HCT116 (cell line): ENCODE data around the gene PLCL2. TPM values are rescaled to one million over a fixed set of nuclear protein-coding genes. Genes with fewer than 3 reads are reported as not detected.
A peak's percentile ranks its signal among the peaks of the same experiment; 100 is the strongest.

ENCODE experiments used
- ATAC-seq: fragments of 200-7000 bp; cut with Tn5 transposase; 2 replicates; pipeline ENCODE4 v1.9.1; 2020; ENCODE audit warnings: mild to moderate bottlenecking, moderate library complexity
- BruUV-seq: library from RNA; stranded (reverse); fragments of 400-500 nt; replicated peaks from 2 replicates; lab custom pipeline; 2021; lab: Mats Ljungman, UMichigan
- CTCF ChIA-PET: fragments of 300-600 bp; sonication (Branson Sonifier 250); formaldehyde crosslinking; loops from one replicate; lab custom pipeline; 2021; ENCODE audit warnings: antibody characterized with exemption; lab: Charles Lee
- POLR2A ChIA-PET: fragments of 300-600, 350-600 bp; sonication (Branson Sonifier 250); formaldehyde crosslinking; loops from one replicate; lab custom pipeline; 2021; ENCODE audit warnings: antibody characterized with exemption; lab: Charles Lee
- RAD21 ChIA-PET, 2 experiments: fragments of 300-600 bp; sonication (Branson Sonifier 250); formaldehyde crosslinking; loops; one replicate each; lab custom pipeline; 2023; ENCODE audit warnings: low total read pairs in 2 of 2; ENCODE audit not compliant: uncharacterized antibody in 2 of 2, unreplicated experiment in 2 of 2, low non-redundant PET in 1 of 2; lab: Charles Lee
- DNase-seq: peaks from one replicate; pipeline ENCODE4 v3.0.0-alpha.2; 2010; ENCODE audit warnings: low read depth, low spot score
- H2AFZ ChIP-seq: fragments of 200-600 bp; shearing (Covaris generic), sonication (generic); 2 replicates; pipeline ENCODE4 v1.6.1; 2017; ENCODE audit warnings: low read depth, mixed run types, mixed read lengths, antibody characterized with exemption, low read length; ENCODE audit not compliant: poor library complexity, severe bottlenecking
- H3K27ac ChIP-seq: 2 replicates; pipeline ENCODE4 v1.5.1; 2012; ENCODE audit warnings: low read depth, low read length
- H3K27me3 ChIP-seq: fragments of 200-600 bp; sonication (generic); 2 replicates; pipeline ENCODE4 v1.6.1; 2016; ENCODE audit warnings: mixed run types, low read length, mixed read lengths; ENCODE audit not compliant: insufficient read depth
- H3K36me3 ChIP-seq, 2 experiments: fragments of 200-500 bp in 1 of 2; fragments of 200-600 bp in 1 of 2; sonication (Bioruptor generic) in 1 of 2; sonication (generic) in 1 of 2; 2 replicates each; pipeline versions ENCODE4 v1.5.1 to v1.6.1; 2014 to 2016; ENCODE audit warnings: low read length in 2 of 2, inconsistent platforms in 1 of 2, mixed read lengths in 1 of 2, mixed run types in 1 of 2; ENCODE audit not compliant: insufficient read depth in 2 of 2, control insufficient read depth in 1 of 2
- H3K4me1 ChIP-seq, 2 experiments: fragments of 200-600 bp in 1 of 2; sonication (generic) in 1 of 2; 2 replicates each; pipeline versions ENCODE4 v1.5.1 to v1.6.1; 2012 to 2017; ENCODE audit warnings: low read length in 2 of 2, inconsistent platforms in 1 of 2, mild to moderate bottlenecking in 1 of 2, mixed read lengths in 1 of 2, mixed run types in 1 of 2, moderate library complexity in 1 of 2; ENCODE audit not compliant: insufficient read depth in 2 of 2, control insufficient read depth in 1 of 2
- H3K4me2 ChIP-seq: fragments of 200-600 bp; sonication (generic); 2 replicates; pipeline ENCODE4 v1.6.1; 2017; ENCODE audit warnings: mixed run types, low read length, mixed read lengths
- H3K4me3 ChIP-seq, 2 experiments: fragments of 200-600 bp in 1 of 2; sonication (generic) in 1 of 2; replicated peaks in 1 of 2; 2 replicates each; pipeline ENCODE4 v1.5.1; 2011 to 2016; ENCODE audit warnings: low read length in 2 of 2, control low read depth in 1 of 2, low read depth in 1 of 2, mild to moderate bottlenecking in 1 of 2, mixed read lengths in 1 of 2, mixed run types in 1 of 2
- H3K79me2 ChIP-seq: fragments of 200-600 bp; sonication (generic); 2 replicates; pipeline ENCODE4 v1.6.1; 2017; ENCODE audit warnings: mild to moderate bottlenecking, mixed run types, low read length, moderate library complexity, mixed read lengths; ENCODE audit not compliant: insufficient read depth
- H3K9ac ChIP-seq: fragments of 200-600 bp; sonication (generic); 2 replicates; pipeline ENCODE4 v1.6.1; 2016; ENCODE audit warnings: low read length, mixed read lengths
- H3K9me2 ChIP-seq: fragments of 200-600 bp; sonication (generic), shearing (Covaris generic); 2 replicates; pipeline ENCODE4 v1.6.1; 2017; ENCODE audit warnings: mixed run types, mild to moderate bottlenecking, moderate library complexity; ENCODE audit not compliant: insufficient read depth
- H3K9me3 ChIP-seq, 2 experiments: fragments of 200-500 bp in 1 of 2; fragments of 200-600 bp in 1 of 2; sonication (Bioruptor generic) in 1 of 2; sonication (generic) in 1 of 2; 2 replicates each; pipeline ENCODE4 v1.6.1; 2014 to 2017; ENCODE audit warnings: low read length in 2 of 2, mixed read lengths in 2 of 2, inconsistent platforms in 1 of 2, low read depth in 1 of 2, mild to moderate bottlenecking in 1 of 2, mixed run types in 1 of 2, moderate library complexity in 1 of 2; ENCODE audit not compliant: control insufficient read depth in 1 of 2, insufficient read depth in 1 of 2
- H4K20me1 ChIP-seq: fragments of 200-600 bp; sonication (generic), shearing (Covaris generic); 2 replicates; pipeline ENCODE4 v1.6.1; 2017; ENCODE audit warnings: mixed run types, mild to moderate bottlenecking, moderate library complexity; ENCODE audit not compliant: insufficient read depth
- EGR1 ChIP-seq: IDR thresholded peaks from 2 replicates; pipeline ENCODE4 v1.6.1; 2012; ENCODE audit warnings: low read depth
- FOSL1 ChIP-seq: IDR thresholded peaks from 2 replicates; pipeline ENCODE4 v1.6.1; 2012; ENCODE audit warnings: low read depth
- intact Hi-C: fragments of 100-400 bp; cut with micrococcal nuclease; formaldehyde crosslinking; loops from 2 replicates; pipeline ENCODE4 v1.10.0; 2022
- total RNA-seq: library from RNA; stranded (reverse); gene quantifications from one replicate; pipeline ENCODE4 v1.2.1, GENCODE V29; 2021; ENCODE audit not compliant: unreplicated experiment
- TF ChIP-seq, protein P1 (sequence below): IDR thresholded peaks from 2 replicates; pipeline ENCODE4 v1.6.1; 2012; ENCODE audit warnings: low read depth

PLCL2 gene
- total RNA-seq, 1 experiment from 2014 or later, result 2.2 TPM

GRCh38 chr3:17039594-17039993, 154.8 kb downstream of the PLCL2 start (continued):
- TF ChIP-seq EGR1 (no peak), FOSL1 (peak; percentile 93)

GRCh38 chr3:17040322-17040989, 155.7 kb downstream of the PLCL2 start:
- H3K9me2 ChIP-seq, result no peaks in the 10 kb centered on the region
- ChIA-PET CTCF (no interaction called here), POLR2A (no interaction called here), RAD21 (no interaction called here)
- BruUV-seq, result no TSS peak
- peak overlapping the region; percentile 61 for H3K4me2 ChIP-seq
- no peak overlapping the region for H2AFZ ChIP-seq
- no peak overlapping the region for H3K9ac ChIP-seq
- no peaks in the 10 kb centered on the region for H3K9me3 ChIP-seq
- no peaks in the 10 kb centered on the region for H4K20me1 ChIP-seq
- H3K79me2 ChIP-seq, result no peaks in the 10 kb centered on the region
- no peaks in the 10 kb centered on the region for H3K36me3 ChIP-seq
- no peak overlapping the region for H3K4me3 ChIP-seq
- intact Hi-C loops, result no loop called here
- H3K27me3 ChIP-seq, result no peaks in the 10 kb centered on the region
- DNase-seq, result no peak
- ATAC-seq, result no peak
- peak overlapping the region; percentile 54; the same call in 1 of the 2 replicates for H3K27ac ChIP-seq
- TF ChIP-seq, protein P1, sequence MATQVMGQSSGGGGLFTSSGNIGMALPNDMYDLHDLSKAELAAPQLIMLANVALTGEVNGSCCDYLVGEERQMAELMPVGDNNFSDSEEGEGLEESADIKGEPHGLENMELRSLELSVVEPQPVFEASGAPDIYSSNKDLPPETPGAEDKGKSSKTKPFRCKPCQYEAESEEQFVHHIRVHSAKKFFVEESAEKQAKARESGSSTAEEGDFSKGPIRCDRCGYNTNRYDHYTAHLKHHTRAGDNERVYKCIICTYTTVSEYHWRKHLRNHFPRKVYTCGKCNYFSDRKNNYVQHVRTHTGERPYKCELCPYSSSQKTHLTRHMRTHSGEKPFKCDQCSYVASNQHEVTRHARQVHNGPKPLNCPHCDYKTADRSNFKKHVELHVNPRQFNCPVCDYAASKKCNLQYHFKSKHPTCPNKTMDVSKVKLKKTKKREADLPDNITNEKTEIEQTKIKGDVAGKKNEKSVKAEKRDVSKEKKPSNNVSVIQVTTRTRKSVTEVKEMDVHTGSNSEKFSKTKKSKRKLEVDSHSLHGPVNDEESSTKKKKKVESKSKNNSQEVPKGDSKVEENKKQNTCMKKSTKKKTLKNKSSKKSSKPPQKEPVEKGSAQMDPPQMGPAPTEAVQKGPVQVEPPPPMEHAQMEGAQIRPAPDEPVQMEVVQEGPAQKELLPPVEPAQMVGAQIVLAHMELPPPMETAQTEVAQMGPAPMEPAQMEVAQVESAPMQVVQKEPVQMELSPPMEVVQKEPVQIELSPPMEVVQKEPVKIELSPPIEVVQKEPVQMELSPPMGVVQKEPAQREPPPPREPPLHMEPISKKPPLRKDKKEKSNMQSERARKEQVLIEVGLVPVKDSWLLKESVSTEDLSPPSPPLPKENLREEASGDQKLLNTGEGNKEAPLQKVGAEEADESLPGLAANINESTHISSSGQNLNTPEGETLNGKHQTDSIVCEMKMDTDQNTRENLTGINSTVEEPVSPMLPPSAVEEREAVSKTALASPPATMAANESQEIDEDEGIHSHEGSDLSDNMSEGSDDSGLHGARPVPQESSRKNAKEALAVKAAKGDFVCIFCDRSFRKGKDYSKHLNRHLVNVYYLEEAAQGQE, result no peak
- H3K4me1 ChIP-seq, result peaks cover 17 to 32% of the 10 kb centered on the region in 2 experiments
